Gastroesophageal sphincter (tissue), 4 donors: Measurements from ENCODE around the gene ROBO1. TPM values are rescaled to one million over a fixed set of nuclear protein-coding genes. Genes with fewer than 3 reads are reported as not detected.
"Not testable (repeated sequence)": the region's sequence is repeated elsewhere in the genome, so short reads cannot be mapped to it uniquely, and the experiment has no call there.

ENCODE experiments used
- ATAC-seq: fragments of 150-250 bp; one replicate; pipeline ENCODE4 v1.9.1; 2016; ENCODE audit warnings: mild to moderate bottlenecking, moderate library complexity
- H3K27ac ChIP-seq, 4 donors: fragments of 200-600 bp; sonication (generic) in 3 of 4; 1 replicate in 3 of 4; 2 replicates in 1 of 4; pipeline ENCODE4 v1.5.1; 2016 to 2019
- H3K27me3 ChIP-seq: fragments of 200-600 bp; sonication (generic); one replicate; pipeline ENCODE4 v1.5.1; 2019
- H3K36me3 ChIP-seq, 2 donors: fragments of 200-600 bp; sonication (generic); one replicate each; pipeline ENCODE4 v1.5.1; 2019; ENCODE audit warnings: control low read depth in 1 of 2
- H3K4me1 ChIP-seq, 3 donors: fragments of 200-600 bp; sonication (generic); 1 replicate in 2 of 3; 2 replicates in 1 of 3; pipeline ENCODE4 v1.5.1; 2016 to 2019; ENCODE audit warnings: control low read depth in 2 of 3
- H3K4me3 ChIP-seq, 2 donors: fragments of 200-600 bp; sonication (generic); one replicate each; pipeline ENCODE4 v1.5.1; 2019; ENCODE audit warnings: mild to moderate bottlenecking in 1 of 2, moderate library complexity in 1 of 2
- H3K9me3 ChIP-seq, 3 donors: fragments of 200-600 bp; sonication (generic); one replicate each; pipeline ENCODE4 v1.5.1; 2017 to 2019; ENCODE audit warnings: control low read depth in 2 of 3
- CTCF ChIP-seq, 4 experiments: fragments of 200-600 bp in 2 of 4; fragments of 450-650 bp in 2 of 4; sonication (generic) in 1 of 4; IDR thresholded peaks; one replicate each; pipeline ENCODE4 v1.5.1; 2017 to 2019; ENCODE audit warnings: antibody characterized with exemption in 4 of 4, mild to moderate bottlenecking in 2 of 4, moderate library complexity in 2 of 4
- EP300 ChIP-seq: sonication (generic); formaldehyde crosslinking; IDR thresholded peaks from one replicate; pipeline ENCODE4 v1.6.1; 2017; ENCODE audit warnings: antibody characterized with exemption, mild to moderate bottlenecking
- POLR2A ChIP-seq, 2 donors: fragments of 450-650 bp; IDR thresholded peaks; one replicate each; pipeline ENCODE4 v1.6.1; 2017; ENCODE audit warnings: antibody characterized with exemption in 2 of 2, mild to moderate bottlenecking in 2 of 2, moderate library complexity in 1 of 2
- POLR2AphosphoS5 ChIP-seq: sonication (generic); formaldehyde crosslinking; IDR thresholded peaks from one replicate; pipeline ENCODE4 v1.6.1; 2017; ENCODE audit warnings: antibody characterized with exemption
- whole genome bisulfite sequencing, 2 donors: methylation state at CpG; one replicate each; pipeline ENCODE4 v1.1.5; 2018; ENCODE audit warnings: low coverage in 1 of 2; 5-methylcytosine and 5-hydroxymethylcytosine counted together
- total RNA-seq, 4 donors: library from RNA; depleted of rRNA; stranded (reverse); fragments of >200 nt; gene quantifications; one replicate each; pipeline ENCODE4 v1.1.0, GENCODE V29; 2016

The ROBO1 gene
- total RNA-seq, 4 donors from 2014 or later = 9.7 to 15.3 (median 12.9) TPM

DNA sequence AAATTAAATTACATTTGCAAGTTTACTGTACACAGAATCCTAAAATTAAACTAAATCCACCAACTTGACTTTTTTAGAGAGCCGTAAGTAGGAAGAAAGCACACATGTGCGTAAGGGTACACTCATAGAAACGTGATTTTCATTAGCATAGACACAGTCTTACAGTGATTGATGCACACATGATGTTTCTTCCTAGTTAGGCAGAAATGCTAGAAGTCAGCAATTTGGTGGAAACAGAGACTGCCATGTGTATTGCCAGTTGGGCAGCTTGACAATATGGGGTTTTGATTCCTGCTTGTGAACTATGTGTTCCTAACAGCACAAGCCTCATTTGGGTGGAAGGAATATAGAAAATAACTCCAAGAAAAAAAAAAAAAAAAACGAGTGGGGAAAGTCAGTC, 878.5 kb downstream of the ROBO1 start:
- no peaks in the 10 kb centered on the region for H3K9me3 ChIP-seq
- no peaks in the 10 kb centered on the region for H3K36me3 ChIP-seq
- no peak for ATAC-seq
- TF ChIP-seq CTCF (IDR thresholded peaks at IDR 0.05) = no peak
- TF ChIP-seq POLR2A (IDR thresholded peaks at IDR 0.05) = no peak
- no peak for TF ChIP-seq EP300
- TF ChIP-seq POLR2AphosphoS5 = no peak
- no peaks in the 10 kb centered on the region for H3K4me1 ChIP-seq
- H3K27me3 ChIP-seq = no peaks in the 10 kb centered on the region
- no peak overlapping the region for H3K27ac ChIP-seq
- H3K4me3 ChIP-seq = no peak overlapping the region
- 70% methylated on average over 4 of the region's 4 CpGs for WGBS, 2 donors

DNA sequence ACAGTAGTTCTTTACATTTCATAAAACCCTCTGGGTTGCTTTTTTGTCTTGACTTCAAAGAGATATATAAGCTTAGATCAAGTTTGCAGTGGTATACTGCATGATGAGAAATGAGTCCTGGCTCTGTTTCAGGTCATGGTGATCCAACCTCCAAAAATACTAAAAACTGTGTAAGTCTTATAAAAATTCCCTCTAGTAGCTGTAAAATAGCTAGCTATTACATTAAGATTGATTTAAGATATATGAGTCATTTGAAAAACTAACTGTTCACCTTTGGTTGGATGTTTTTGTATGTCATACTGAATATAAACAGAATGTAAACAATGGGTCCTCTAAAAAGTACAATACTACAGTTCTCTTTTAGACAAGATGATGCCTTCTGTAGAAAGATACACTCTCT, 879.2 kb downstream of the ROBO1 start:
- Histone ChIP-seq H3K4me1 (no peaks in the 10 kb centered on the region), H3K27ac (no peak overlapping the region), H3K4me3 (no peak overlapping the region), H3K36me3 (no peaks in the 10 kb centered on the region), H3K9me3 (no peaks in the 10 kb centered on the region), H3K27me3 (no peaks in the 10 kb centered on the region)
- no peak for TF ChIP-seq POLR2A (IDR thresholded peaks at IDR 0.05)
- TF ChIP-seq CTCF (IDR thresholded peaks at IDR 0.05) = no peak
- no peak for TF ChIP-seq POLR2AphosphoS5
- no peak for TF ChIP-seq EP300
- ATAC-seq = no peak

- no peak overlapping the region for H3K4me3 ChIP-seq
These were observed 880.2 kb downstream of the ROBO1 start for GRCh38 chr3:78887547-78888011.

DNA sequence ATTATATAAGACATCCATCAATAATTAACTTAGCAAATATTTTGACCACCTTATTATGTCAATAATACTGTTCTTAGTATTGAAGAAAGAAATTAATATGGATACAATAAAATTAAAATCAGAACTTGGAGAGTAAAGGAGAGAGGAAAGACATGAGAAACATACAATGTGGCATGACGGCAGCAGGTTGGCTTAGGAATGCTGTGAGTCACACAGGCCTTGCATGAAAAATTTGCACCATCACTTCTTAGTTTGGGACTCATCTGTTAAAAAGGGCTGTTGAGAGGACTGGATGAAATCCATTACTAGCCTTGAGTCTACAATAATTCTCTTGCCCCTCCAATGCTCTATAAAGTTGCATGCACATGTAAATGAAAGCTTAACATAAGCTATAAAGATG, 880.8 kb downstream of the ROBO1 start:
- no peaks in the 10 kb centered on the region for H3K4me1 ChIP-seq
- H3K36me3 ChIP-seq = no peaks in the 10 kb centered on the region
- no peak overlapping the region for H3K4me3 ChIP-seq
- ATAC-seq = no peak
- TF ChIP-seq POLR2A (IDR thresholded peaks at IDR 0.05) (no peak), CTCF (IDR thresholded peaks at IDR 0.05) (no peak), EP300 (no peak), POLR2AphosphoS5 (no peak)
- WGBS, 2 donors = 60 to 77% methylated on average over 1 of the region's 1 CpG
- H3K27me3 ChIP-seq = no peaks in the 10 kb centered on the region
- H3K27ac ChIP-seq = no peak overlapping the region
- H3K9me3 ChIP-seq = no peaks in the 10 kb centered on the region

More at GRCh38 chr3:78887547-78888011, 880.2 kb downstream of the ROBO1 start:
- WGBS, 2 donors = 80 to 90% methylated on average over 1 of the region's 1 CpG
- no peaks in the 10 kb centered on the region for H3K36me3 ChIP-seq
- no peaks in the 10 kb centered on the region for H3K9me3 ChIP-seq
- H3K27me3 ChIP-seq = no peaks in the 10 kb centered on the region
- no peaks in the 10 kb centered on the region for H3K4me1 ChIP-seq
- no peak for TF ChIP-seq POLR2A (IDR thresholded peaks at IDR 0.05)
- no peak for TF ChIP-seq EP300
- TF ChIP-seq CTCF (IDR thresholded peaks at IDR 0.05) = no peak
- TF ChIP-seq POLR2AphosphoS5 = no peak
- H3K27ac ChIP-seq = no peak overlapping the region
- ATAC-seq = no peak

GRCh38 chr3:78884567-78884966, 883.2 kb downstream of the ROBO1 start:
- H3K36me3 ChIP-seq, H3K27ac ChIP-seq, H3K4me1 ChIP-seq, ATAC-seq, H3K9me3 ChIP-seq, H3K27me3 ChIP-seq, H3K4me3 ChIP-seq: not testable (repeated sequence)
- WGBS, 2 donors = 83 to 94% methylated on average over 1 of the region's 1 CpG
